Chondrocyte (in vitro differentiated cells): ENCODE results near the gene DNAL4. TPM values are rescaled to one million over a fixed set of nuclear protein-coding genes. Genes with fewer than 3 reads are reported as not detected.
"Not testable (repeated sequence)": the region's sequence is repeated elsewhere in the genome, so short reads cannot be mapped to it uniquely, and the experiment has no call there.

Experiments
- DNase-seq: peaks from one replicate; pipeline ENCODE4 v3.0.0; 2021; ENCODE audit warnings: mixed read lengths, low spot score
- H3K27ac Mint-ChIP-seq: one replicate; pipeline ENCODE4 v1.8.0; 2021; ENCODE audit warnings: mild to moderate bottlenecking, moderate library complexity, mixed read lengths; ENCODE audit not compliant: unreplicated experiment
- H3K27me3 Mint-ChIP-seq: 2 replicates; pipeline ENCODE4 v1.8.0; 2021; ENCODE audit warnings: low read depth, mixed read lengths
- H3K36me3 Mint-ChIP-seq: 2 replicates; pipeline ENCODE4 v1.8.0; 2021; ENCODE audit warnings: low read depth, mixed read lengths
- H3K4me1 Mint-ChIP-seq: 2 replicates; pipeline ENCODE4 v1.8.0; 2021; ENCODE audit warnings: low read depth, mild to moderate bottlenecking, mixed read lengths
- H3K4me3 Mint-ChIP-seq: one replicate; pipeline ENCODE4 v1.8.0; 2021; ENCODE audit warnings: mild to moderate bottlenecking, moderate library complexity, mixed read lengths; ENCODE audit not compliant: unreplicated experiment
- H3K9me3 Mint-ChIP-seq: 2 replicates; pipeline ENCODE4 v1.8.0; 2021; ENCODE audit warnings: low read depth, mixed read lengths
- total RNA-seq: library from RNA; stranded (reverse); gene quantifications from 3 replicates; pipeline ENCODE4 v1.2.1, GENCODE V29; 2021
- TF ChIP-seq, protein P1 (sequence below): fragments of 200-600 bp; sonication (generic); IDR thresholded peaks from 2 replicates; pipeline ENCODE4 v1.5.0; 2021; ENCODE audit warnings: antibody characterized with exemption, mild to moderate bottlenecking, moderate library complexity

The DNAL4 gene
- total RNA-seq, 1 donor from 2014 or later: 11.8 TPM

DNA sequence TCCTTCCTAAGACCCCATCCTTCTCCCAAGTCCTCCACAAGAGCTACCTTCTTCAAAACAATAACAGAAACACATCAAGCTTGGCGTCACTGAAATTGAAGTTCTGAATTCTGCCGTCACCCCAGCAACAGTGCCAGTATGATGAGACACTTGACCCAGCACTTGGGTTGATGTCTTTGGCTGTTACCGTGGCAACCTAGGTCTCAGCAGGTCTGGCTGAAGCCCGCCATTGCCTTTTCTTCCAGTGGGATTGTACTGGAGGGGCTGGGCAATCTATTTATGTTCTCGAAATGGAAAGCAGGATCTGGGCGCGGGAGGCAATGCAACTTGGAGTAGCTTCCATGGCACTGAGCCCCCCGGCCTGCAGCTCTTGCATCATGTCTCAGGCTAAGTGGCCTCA is 26.1 kb upstream of the DNAL4 start:
- DNase-seq: peak; percentile 29
- Mint-ChIP-seq H3K9me3 (no peaks in the 10 kb centered on the region), H3K4me3 (no peak overlapping the region), H3K36me3 (peaks cover 13% of the 10 kb centered on the region), H3K4me1 (peaks cover 2% of the 10 kb centered on the region), H3K27me3 (peaks cover 35% of the 10 kb centered on the region), H3K27ac (no peak overlapping the region)
- TF ChIP-seq, protein P1, sequence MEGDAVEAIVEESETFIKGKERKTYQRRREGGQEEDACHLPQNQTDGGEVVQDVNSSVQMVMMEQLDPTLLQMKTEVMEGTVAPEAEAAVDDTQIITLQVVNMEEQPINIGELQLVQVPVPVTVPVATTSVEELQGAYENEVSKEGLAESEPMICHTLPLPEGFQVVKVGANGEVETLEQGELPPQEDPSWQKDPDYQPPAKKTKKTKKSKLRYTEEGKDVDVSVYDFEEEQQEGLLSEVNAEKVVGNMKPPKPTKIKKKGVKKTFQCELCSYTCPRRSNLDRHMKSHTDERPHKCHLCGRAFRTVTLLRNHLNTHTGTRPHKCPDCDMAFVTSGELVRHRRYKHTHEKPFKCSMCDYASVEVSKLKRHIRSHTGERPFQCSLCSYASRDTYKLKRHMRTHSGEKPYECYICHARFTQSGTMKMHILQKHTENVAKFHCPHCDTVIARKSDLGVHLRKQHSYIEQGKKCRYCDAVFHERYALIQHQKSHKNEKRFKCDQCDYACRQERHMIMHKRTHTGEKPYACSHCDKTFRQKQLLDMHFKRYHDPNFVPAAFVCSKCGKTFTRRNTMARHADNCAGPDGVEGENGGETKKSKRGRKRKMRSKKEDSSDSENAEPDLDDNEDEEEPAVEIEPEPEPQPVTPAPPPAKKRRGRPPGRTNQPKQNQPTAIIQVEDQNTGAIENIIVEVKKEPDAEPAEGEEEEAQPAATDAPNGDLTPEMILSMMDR: no peak

GRCh38 chr22:38819387-38819940 is 25.5 kb upstream of the DNAL4 start:
- TF ChIP-seq, protein P1: no peak
- peaks cover 2% of the 10 kb centered on the region for H3K4me1 Mint-ChIP-seq
- no peak overlapping the region for H3K27ac Mint-ChIP-seq
- no peak overlapping the region for H3K4me3 Mint-ChIP-seq
- peak; percentile 20 for DNase-seq
- peaks cover 16% of the 10 kb centered on the region for H3K36me3 Mint-ChIP-seq
- peaks cover 40% of the 10 kb centered on the region for H3K27me3 Mint-ChIP-seq
- no peaks in the 10 kb centered on the region for H3K9me3 Mint-ChIP-seq

- H3K36me3 Mint-ChIP-seq: peaks cover 11% of the 10 kb centered on the region
- no peak overlapping the region for H3K27ac Mint-ChIP-seq
- H3K4me1 Mint-ChIP-seq: no peaks in the 10 kb centered on the region
- H3K4me3 Mint-ChIP-seq: no peak overlapping the region
- no peak for DNase-seq
- no peaks in the 10 kb centered on the region for H3K9me3 Mint-ChIP-seq
- peaks cover 45% of the 10 kb centered on the region for H3K27me3 Mint-ChIP-seq
- TF ChIP-seq, protein P1: no peak
Observed at GRCh38 chr22:38817196-38817595, 23.3 kb upstream of the DNAL4 start.

DNA sequence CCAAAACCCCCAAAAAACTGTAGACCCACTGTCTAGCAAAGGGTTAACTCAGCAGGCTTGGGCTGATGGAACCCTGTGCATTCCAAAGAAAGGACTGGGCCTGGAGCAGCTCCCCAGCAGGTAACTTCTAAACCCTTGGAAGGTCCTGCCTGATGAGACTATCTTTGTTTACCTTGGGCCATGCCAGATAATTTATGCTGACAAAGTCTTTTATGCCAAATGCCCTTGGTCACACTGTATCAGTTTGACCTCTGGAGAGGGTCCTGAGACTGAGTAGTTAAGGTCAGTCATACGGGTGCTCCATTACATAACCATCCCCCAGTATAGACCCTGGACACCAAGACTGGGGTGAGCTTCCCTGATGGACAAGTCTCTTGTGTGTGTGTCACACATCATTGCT is 21.9 kb upstream of the DNAL4 start:
- Mint-ChIP-seq H3K4me1 (no peaks in the 10 kb centered on the region), H3K27ac (no peak overlapping the region), H3K27me3 (peaks cover 45% of the 10 kb centered on the region), H3K36me3 (peaks cover 13% of the 10 kb centered on the region), H3K9me3 (no peaks in the 10 kb centered on the region), H3K4me3 (no peak overlapping the region)
- no peak for DNase-seq
- TF ChIP-seq, protein P1: no peak

GRCh38 chr22:38811241-38811640 is 17.3 kb upstream of the DNAL4 start:
- H3K27me3 Mint-ChIP-seq: peaks cover 27% of the 10 kb centered on the region
- H3K27ac Mint-ChIP-seq: no peak overlapping the region
- TF ChIP-seq, protein P1: no peak
- H3K4me3 Mint-ChIP-seq: no peak overlapping the region
- peaks cover 12% of the 10 kb centered on the region for H3K36me3 Mint-ChIP-seq
- no peaks in the 10 kb centered on the region for H3K4me1 Mint-ChIP-seq
- DNase-seq: no peak
- peaks cover 11% of the 10 kb centered on the region for H3K9me3 Mint-ChIP-seq

- not testable (repeated sequence) for H3K9me3 Mint-ChIP-seq, H3K36me3 Mint-ChIP-seq, H3K4me3 Mint-ChIP-seq, DNase-seq, H3K27ac Mint-ChIP-seq, H3K27me3 Mint-ChIP-seq
- H3K4me1 Mint-ChIP-seq: peaks cover 13% of the 10 kb centered on the region
Observed at GRCh38 chr22:38805041-38805593, 11.2 kb upstream of the DNAL4 start.
